Activated naive CD8-positive, alpha-beta T cell treated with anti-CD3 and anti-CD28 coated beads, Interleukin-2, amount 50 U/mL, for 24 hours (primary cell): ENCODE data around the gene CCNL2.

ENCODE experiments used
- ATAC-seq: fragments of 150-1000 bp; cut with Tn5 transposase; one replicate; pipeline ENCODE4 v1.10.0; 2021
- DNase-seq: peaks from one replicate; pipeline ENCODE4 v3.0.0; 2021
- H3K27ac Mint-ChIP-seq: one replicate; pipeline ENCODE4 v1.8.0; 2021; ENCODE audit warnings: mild to moderate bottlenecking, mixed read lengths
- H3K27me3 Mint-ChIP-seq: one replicate; pipeline ENCODE4 v1.8.0; 2021; ENCODE audit warnings: mixed read lengths
- H3K36me3 Mint-ChIP-seq: one replicate; pipeline ENCODE4 v1.8.0; 2021; ENCODE audit warnings: low read depth, mixed read lengths
- H3K4me1 Mint-ChIP-seq: one replicate; pipeline ENCODE4 v1.8.0; 2021; ENCODE audit warnings: mixed read lengths
- H3K4me3 Mint-ChIP-seq: one replicate; pipeline ENCODE4 v1.8.0; 2021; ENCODE audit warnings: mild to moderate bottlenecking, moderate library complexity, mixed read lengths
- H3K9me3 Mint-ChIP-seq: one replicate; pipeline ENCODE4 v1.8.0; 2021; ENCODE audit warnings: mixed read lengths

Gene CCNL2

DNA sequence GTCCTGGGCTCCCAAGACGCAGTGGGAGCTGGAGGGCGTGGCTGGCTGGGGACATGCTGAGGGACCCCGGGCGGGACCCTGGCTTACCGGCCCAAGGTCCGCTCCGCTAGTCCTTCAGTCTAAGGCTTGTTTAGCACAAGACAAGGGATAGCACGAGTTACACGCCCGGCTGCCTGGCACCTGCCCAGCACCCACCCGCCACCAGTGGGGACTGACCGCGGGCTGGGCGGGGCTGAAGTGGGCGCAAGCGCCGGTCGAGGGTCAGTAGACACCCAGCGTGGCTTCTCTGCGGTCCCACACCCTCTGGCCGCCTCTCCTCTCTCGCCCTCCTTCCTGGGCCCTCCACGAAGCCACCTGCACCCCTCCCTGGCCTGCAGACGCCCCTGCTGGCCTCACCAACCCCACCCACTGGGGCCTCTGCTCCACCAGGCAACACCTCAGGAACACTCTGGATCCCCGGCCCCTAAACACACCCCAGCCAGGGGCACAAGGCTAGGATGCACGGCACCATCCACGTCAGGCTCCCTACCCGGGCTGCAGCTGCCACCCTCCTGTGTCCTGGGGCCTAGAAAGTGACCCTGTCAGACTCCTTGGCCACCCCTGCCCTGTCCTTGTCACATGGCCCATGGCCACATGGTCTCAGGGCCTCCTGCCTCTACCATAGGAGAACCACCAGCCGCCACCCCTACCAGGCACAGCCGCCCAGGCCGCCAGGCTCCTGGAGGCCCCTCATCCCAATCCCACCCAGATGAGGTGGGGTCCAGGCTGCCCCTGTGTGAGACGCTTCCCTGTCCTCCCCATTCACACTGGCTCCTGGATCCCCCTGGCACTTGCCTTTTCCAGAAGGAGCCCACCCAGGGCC lies 62.0 kb downstream of the CCNL2 start:
- peaks cover 13% of the 10 kb centered on the region for H3K36me3 Mint-ChIP-seq
- ATAC-seq (no peak), DNase-seq (no peak)
- no peaks in the 10 kb centered on the region for H3K27me3 Mint-ChIP-seq
- no peaks in the 10 kb centered on the region for H3K4me1 Mint-ChIP-seq
- no peak overlapping the region for H3K27ac Mint-ChIP-seq
- H3K4me3 Mint-ChIP-seq, result no peak overlapping the region
- no peaks in the 10 kb centered on the region for H3K9me3 Mint-ChIP-seq

DNA sequence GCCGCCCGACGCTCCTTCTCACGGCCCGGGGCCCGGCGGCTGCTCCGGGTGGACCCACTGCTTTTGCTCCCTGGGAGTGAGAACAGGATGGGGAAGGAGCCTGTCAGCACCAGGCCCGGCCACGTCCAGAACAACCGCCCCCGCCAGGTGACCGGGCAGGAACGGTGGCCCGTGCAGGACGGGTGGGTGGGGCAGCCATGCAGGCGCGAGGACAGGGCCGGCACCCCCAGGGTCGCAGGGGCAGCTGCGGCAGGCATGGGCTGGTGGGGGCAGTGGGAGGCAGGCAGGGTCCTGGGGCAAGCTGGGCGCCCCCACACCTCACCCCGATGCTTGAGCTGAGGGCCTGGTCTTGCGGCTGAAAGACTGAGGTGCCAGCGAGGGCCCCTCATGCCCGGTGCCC lies 62.7 kb downstream of the CCNL2 start:
- Mint-ChIP-seq H3K9me3 (no peaks in the 10 kb centered on the region), H3K4me1 (no peaks in the 10 kb centered on the region), H3K27ac (no peak overlapping the region), H3K4me3 (no peak overlapping the region), H3K36me3 (peaks cover 11% of the 10 kb centered on the region), H3K27me3 (no peaks in the 10 kb centered on the region)
- ATAC-seq (no peak), DNase-seq (no peak)

DNA sequence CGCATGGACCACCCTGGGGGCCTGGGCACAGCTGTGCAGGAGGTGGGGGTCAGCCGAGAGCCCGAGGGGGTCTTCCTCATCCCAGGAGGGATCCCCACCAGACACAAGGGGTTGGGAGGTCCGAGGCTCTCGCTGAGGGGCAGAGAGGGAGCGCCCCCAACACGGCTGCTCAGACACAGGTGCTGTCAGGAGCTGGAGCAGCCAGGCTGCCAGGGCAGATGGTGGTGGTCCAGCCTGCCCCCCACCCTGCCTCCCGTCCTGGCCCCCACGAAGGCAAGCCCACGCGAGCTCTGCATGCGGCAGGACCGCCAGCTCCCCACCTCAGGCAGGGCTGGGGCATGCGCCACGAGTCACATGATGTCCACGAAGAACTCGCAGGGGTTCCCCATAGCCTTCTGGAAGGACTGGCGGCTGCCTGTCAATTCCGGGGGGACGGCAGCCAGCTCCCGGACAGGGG lies 63.3 kb downstream of the CCNL2 start:
- peaks cover 5% of the 10 kb centered on the region for H3K36me3 Mint-ChIP-seq
- DNase-seq, result no peak
- no peaks in the 10 kb centered on the region for H3K27me3 Mint-ChIP-seq
- no peak overlapping the region for H3K4me3 Mint-ChIP-seq
- H3K9me3 Mint-ChIP-seq, result no peaks in the 10 kb centered on the region
- H3K4me1 Mint-ChIP-seq, result no peaks in the 10 kb centered on the region
- ATAC-seq, result no peak
- no peak overlapping the region for H3K27ac Mint-ChIP-seq
